A673 (cell line): ENCODE results near the gene RPIA. TPM values are rescaled to one million over a fixed set of nuclear protein-coding genes. Genes with fewer than 3 reads are reported as not detected.

Experiments used
- BruUV-seq: library from RNA; stranded (reverse); fragments of 400-500 nt; replicated peaks from 2 replicates; lab custom pipeline; 2021; lab: Mats Ljungman, UMichigan
- CTCF ChIA-PET: fragments of 300-600 bp; sonication (Branson Sonifier 250); formaldehyde crosslinking; loops from one replicate; lab custom pipeline; 2022; ENCODE audit warnings: antibody characterized with exemption; lab: Charles Lee
- POLR2A ChIA-PET: fragments of 300-600 bp; sonication (Branson Sonifier 250); formaldehyde crosslinking; loops from one replicate; lab custom pipeline; 2022; ENCODE audit warnings: antibody characterized with exemption; ENCODE audit not compliant: low non-redundant PET; lab: Charles Lee
- DNase-seq: peaks from one replicate; pipeline ENCODE4 v3.0.0-alpha.2; 2015; ENCODE audit warnings: low spot score
- H3K27ac ChIP-seq: fragments of 200-600 bp; sonication (generic); 2 replicates; pipeline ENCODE4 v1.5.1; 2016; ENCODE audit warnings: mixed run types, low read depth, mild to moderate bottlenecking, mixed read lengths, antibody characterized with exemption, low read length; ENCODE audit not compliant: poor library complexity, severe bottlenecking
- H3K27me3 ChIP-seq: fragments of 200-600 bp; sonication (generic); replicated peaks from 2 replicates; pipeline ENCODE4 v1.6.1; 2017; ENCODE audit warnings: mixed run types, low read depth, mild to moderate bottlenecking, mixed read lengths, antibody characterized with exemption, low read length; ENCODE audit not compliant: insufficient read depth, poor library complexity
- H3K36me3 ChIP-seq: fragments of 200-600 bp; sonication (generic); 2 replicates; pipeline ENCODE4 v1.6.1; 2016; ENCODE audit warnings: mixed run types, mild to moderate bottlenecking, mixed read lengths, antibody characterized with exemption, low read length; ENCODE audit not compliant: insufficient read depth, poor library complexity, severe bottlenecking
- H3K4me1 ChIP-seq: fragments of 200-600 bp; sonication (generic); 2 replicates; pipeline ENCODE4 v1.6.1; 2017; ENCODE audit warnings: mixed run types, mild to moderate bottlenecking, mixed read lengths, antibody characterized with exemption, low read length; ENCODE audit not compliant: insufficient read depth, poor library complexity, severe bottlenecking
- H3K4me3 ChIP-seq: fragments of 200-600 bp; sonication (generic); 2 replicates; pipeline ENCODE4 v1.5.1; 2016; ENCODE audit warnings: low read depth, mixed run types, mild to moderate bottlenecking, mixed read lengths, low read length; ENCODE audit not compliant: poor library complexity, severe bottlenecking
- H3K9me3 ChIP-seq: fragments of 200-600 bp; sonication (generic); 2 replicates; pipeline ENCODE4 v1.6.1; 2016; ENCODE audit warnings: mixed run types, low read depth, mild to moderate bottlenecking, mixed read lengths, antibody characterized with exemption, low read length; ENCODE audit not compliant: poor library complexity, severe bottlenecking
- CTCF ChIP-seq: fragments of 300-800, 200-600 bp; sonication (generic); conservative IDR thresholded peaks from 2 replicates; pipeline ENCODE4 v1.5.1; 2017; ENCODE audit warnings: low read depth, mild to moderate bottlenecking, antibody characterized with exemption, low read length, moderate library complexity, mixed read lengths
- EZH2 ChIP-seq: fragments of 200-600 bp; sonication (generic); IDR thresholded peaks from 2 replicates; pipeline ENCODE4 v1.6.1; 2017; ENCODE audit warnings: borderline replicate concordance, low read depth, mild to moderate bottlenecking, mixed read lengths, antibody characterized with exemption, low read length; ENCODE audit not compliant: poor library complexity, severe bottlenecking
- intact Hi-C: fragments of 100-400 bp; cut with micrococcal nuclease; formaldehyde crosslinking; loops from one replicate; pipeline ENCODE4 v1.10.0; 2022; ENCODE audit not compliant: unreplicated experiment
- total RNA-seq: library from RNA; stranded (reverse); gene quantifications from 2 replicates; pipeline ENCODE4 v1.2.3, GENCODE V29; 2021

The RPIA gene
- total RNA-seq, 1 experiment from 2014 or later = 28.6 TPM

GRCh38 chr2:88657131-88657530 lies 34.3 kb upstream of the RPIA start:
- CTCF ChIA-PET = no interaction called here
- TF ChIP-seq CTCF (no peak), EZH2 (no peak)
- Histone ChIP-seq H3K27me3 (no peaks in the 10 kb centered on the region), H3K4me1 (no peaks in the 10 kb centered on the region), H3K9me3 (no peaks in the 10 kb centered on the region), H3K4me3 (no peak overlapping the region), H3K27ac (no peak overlapping the region), H3K36me3 (no peaks in the 10 kb centered on the region)
- POLR2A ChIA-PET = no interaction called here
- intact Hi-C loops = no loop called here
- BruUV-seq = no TSS peak
- DNase-seq = no peak

- Histone ChIP-seq H3K4me1 (no peaks in the 10 kb centered on the region), H3K36me3 (no peaks in the 10 kb centered on the region), H3K27me3 (peaks cover under 1% of the 10 kb centered on the region), H3K9me3 (no peaks in the 10 kb centered on the region), H3K27ac (no peak overlapping the region), H3K4me3 (no peak overlapping the region)
- CTCF ChIA-PET = no interaction called here
- no peak for DNase-seq
- intact Hi-C loops = no loop called here
- no TSS peak for BruUV-seq
- no peak for TF ChIP-seq EZH2
- no peak for TF ChIP-seq CTCF
- POLR2A ChIA-PET = no interaction called here
These were observed 33.1 kb upstream of the RPIA start for GRCh38 chr2:88658326-88658725.

GRCh38 chr2:88658881-88659537 lies 32.5 kb upstream of the RPIA start:
- POLR2A ChIA-PET = no interaction called here
- intact Hi-C loops = no loop called here
- Histone ChIP-seq H3K36me3 (no peaks in the 10 kb centered on the region), H3K4me1 (no peaks in the 10 kb centered on the region), H3K27ac (no peak overlapping the region), H3K9me3 (no peaks in the 10 kb centered on the region), H3K4me3 (no peak overlapping the region), H3K27me3 (peaks cover 7% of the 10 kb centered on the region)
- no peak for TF ChIP-seq EZH2
- CTCF ChIA-PET = no interaction called here
- DNase-seq = no peak
- BruUV-seq = no TSS peak

- intact Hi-C loops = no loop called here
- Histone ChIP-seq H3K36me3 (no peaks in the 10 kb centered on the region), H3K9me3 (no peaks in the 10 kb centered on the region), H3K27me3 (peaks cover 7% of the 10 kb centered on the region), H3K4me1 (no peaks in the 10 kb centered on the region), H3K27ac (no peak overlapping the region), H3K4me3 (no peak overlapping the region)
- POLR2A ChIA-PET = no interaction called here
- CTCF ChIA-PET = no interaction called here
- TF ChIP-seq CTCF = no peak
- no peak for TF ChIP-seq EZH2
- no TSS peak for BruUV-seq
- no peak for DNase-seq
These were observed 31.9 kb upstream of the RPIA start for GRCh38 chr2:88659538-88659915.
